SJCRH30 (cell line): ENCODE measurements around the gene SLPI. TPM values are rescaled to one million over a fixed set of nuclear protein-coding genes. Genes with fewer than 3 reads are reported as not detected.

Experiments used
- DNase-seq, 2 experiments: peaks; one replicate each; pipeline ENCODE4 v3.0.0-alpha.2; 2015 to 2020
- H3K27ac ChIP-seq: fragments of 250-450 bp; sonication (Bioruptor Pico); 2 replicates; pipeline ENCODE4 v1.5.1; 2020; ENCODE audit warnings: mild to moderate bottlenecking, moderate library complexity
- H3K27me3 ChIP-seq: fragments of 250-450 bp; sonication (Bioruptor Pico); 2 replicates; pipeline ENCODE4 v1.5.1; 2020; ENCODE audit warnings: mild to moderate bottlenecking, moderate library complexity
- H3K36me3 ChIP-seq: fragments of 250-450 bp; sonication (Bioruptor Pico); 2 replicates; pipeline ENCODE4 v1.5.1; 2020; ENCODE audit warnings: mild to moderate bottlenecking, moderate library complexity
- H3K4me1 ChIP-seq: fragments of 250-450 bp; sonication (Bioruptor Pico); 2 replicates; pipeline ENCODE4 v1.5.1; 2020; ENCODE audit warnings: mild to moderate bottlenecking, moderate library complexity
- H3K4me3 ChIP-seq: fragments of 250-450 bp; sonication (Bioruptor Pico); 2 replicates; pipeline ENCODE4 v1.5.1; 2020; ENCODE audit warnings: mild to moderate bottlenecking, moderate library complexity
- H3K9me3 ChIP-seq: fragments of 250-450 bp; sonication (Bioruptor Pico); replicated peaks from 2 replicates; pipeline ENCODE4 v1.5.1; 2020; ENCODE audit warnings: mild to moderate bottlenecking, moderate library complexity
- total RNA-seq: library from RNA; depleted of rRNA; stranded (reverse); fragments of >200 nt; shearing (Covaris generic); gene quantifications from 2 replicates; pipeline ENCODE4 v1.2.3, GENCODE V29; 2014

Gene SLPI
- total RNA-seq, 1 experiment from 2014 or later = not detected

DNA sequence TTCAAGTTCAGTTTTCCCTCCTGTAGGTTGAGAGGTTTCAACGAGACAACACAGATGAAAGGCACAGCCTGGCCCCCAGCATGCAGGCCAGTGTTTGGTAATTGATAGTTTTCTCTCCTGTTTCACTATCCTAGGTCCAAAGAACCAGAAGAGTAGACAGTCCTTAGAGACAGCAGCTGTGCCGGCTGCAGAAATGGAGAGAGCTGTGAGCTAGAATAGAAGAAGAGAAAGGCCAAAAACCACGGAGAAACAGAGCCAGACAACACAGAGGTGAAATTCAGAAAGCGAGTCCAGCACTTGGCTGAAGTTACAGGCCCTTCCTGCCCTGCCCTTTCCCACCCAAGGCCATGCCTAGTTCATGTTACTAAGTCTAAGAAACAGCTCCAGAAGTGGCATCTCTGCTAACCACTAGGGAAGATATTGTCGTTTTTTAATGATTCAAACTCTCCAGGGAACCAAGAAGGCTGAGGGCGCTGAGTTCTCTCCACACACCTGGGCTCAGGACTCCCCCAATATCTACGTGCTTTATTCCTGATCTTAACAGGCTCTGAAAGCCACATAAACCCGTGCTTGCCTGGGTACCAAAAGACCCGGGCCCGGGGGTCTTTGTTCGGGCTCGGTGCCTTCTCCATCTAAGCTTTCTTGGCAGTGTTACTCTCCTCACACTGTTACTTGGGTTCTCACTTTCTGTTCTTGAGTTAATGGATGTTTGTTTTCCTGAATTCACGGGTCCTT is 35.7 kb upstream of the SLPI start:
- Histone ChIP-seq H3K4me1 (no peaks in the 10 kb centered on the region; the same call in 1 of the 2 replicates), H3K9me3 (no peaks in the 10 kb centered on the region), H3K27ac (no peak overlapping the region), H3K27me3 (peaks cover 22% of the 10 kb centered on the region), H3K4me3 (no peak overlapping the region), H3K36me3 (no peaks in the 10 kb centered on the region)
- no peak for DNase-seq

DNA sequence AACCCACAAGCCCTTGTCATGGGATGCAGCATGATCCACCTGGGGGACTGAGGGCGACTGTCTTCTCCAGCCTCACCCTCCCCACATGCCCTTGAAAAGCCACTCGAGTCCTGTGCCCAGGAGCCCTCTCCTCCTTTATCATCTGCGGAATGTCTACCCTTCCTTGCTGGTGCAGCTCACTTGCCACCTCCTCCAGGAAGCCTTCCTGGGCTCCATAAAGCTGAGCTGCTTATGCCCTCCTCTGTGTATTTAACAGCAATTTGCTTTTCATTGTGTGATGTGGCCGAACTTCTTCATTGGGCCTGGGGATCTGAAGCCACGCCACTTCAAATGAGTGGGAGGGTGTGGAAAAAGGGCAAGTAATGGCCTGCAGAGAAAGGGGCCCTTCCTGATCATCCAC is 34.5 kb upstream of the SLPI start:
- H3K27me3 ChIP-seq = peaks cover 22% of the 10 kb centered on the region
- no peak for DNase-seq
- no peaks in the 10 kb centered on the region for H3K36me3 ChIP-seq
- H3K4me3 ChIP-seq = no peak overlapping the region
- no peak overlapping the region for H3K27ac ChIP-seq
- no peaks in the 10 kb centered on the region; the same call in 1 of the 2 replicates for H3K4me1 ChIP-seq
- H3K9me3 ChIP-seq = no peaks in the 10 kb centered on the region

DNA sequence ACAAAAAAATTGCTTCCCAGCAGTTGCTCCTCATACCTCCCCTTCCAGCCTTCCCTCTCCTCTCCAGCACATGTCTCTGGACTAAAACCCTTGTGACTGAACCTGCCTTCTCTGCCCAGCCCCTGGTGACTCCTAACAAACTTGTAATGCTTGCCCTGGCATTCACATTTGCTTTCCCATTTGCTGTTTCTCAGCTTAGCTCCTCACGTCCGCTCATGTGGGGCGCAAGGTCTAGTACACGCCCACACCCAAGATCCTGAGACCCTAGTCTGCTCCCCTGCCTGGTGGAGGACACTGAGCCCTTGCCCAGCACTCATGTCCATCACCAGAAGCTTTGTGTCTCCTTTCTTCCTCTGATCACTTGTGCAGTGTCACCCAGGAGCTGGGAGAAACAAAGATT is 34.0 kb upstream of the SLPI start:
- H3K4me1 ChIP-seq = no peaks in the 10 kb centered on the region; the same call in 1 of the 2 replicates
- no peak for DNase-seq
- H3K27ac ChIP-seq = no peak overlapping the region
- H3K36me3 ChIP-seq = no peaks in the 10 kb centered on the region
- no peaks in the 10 kb centered on the region for H3K9me3 ChIP-seq
- H3K4me3 ChIP-seq = no peak overlapping the region
- peaks cover 23% of the 10 kb centered on the region for H3K27me3 ChIP-seq

DNA sequence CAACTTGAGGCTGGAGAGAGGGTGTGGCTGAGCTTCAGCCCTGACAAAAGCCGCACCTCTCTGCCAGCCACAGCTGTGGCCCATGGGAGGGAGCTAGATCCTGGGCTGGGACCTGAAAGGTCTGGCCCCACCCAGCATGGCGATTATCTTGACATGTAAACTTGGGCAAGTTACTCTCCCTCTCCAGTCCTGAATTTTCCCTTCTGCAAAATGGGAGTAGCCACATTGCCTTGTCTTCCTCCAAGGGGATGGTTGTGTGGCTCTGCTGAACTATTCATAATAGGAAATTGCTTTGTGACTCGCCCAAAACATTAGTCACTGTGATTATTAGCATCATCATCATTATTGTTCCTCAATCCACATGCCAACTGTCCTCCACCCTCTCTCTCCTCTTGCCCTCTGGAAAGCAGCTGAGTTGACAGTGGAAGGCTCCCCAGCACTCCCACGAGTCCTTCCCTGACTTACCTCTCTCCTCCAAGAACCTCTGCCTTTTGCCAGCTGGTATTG is 29.2 kb upstream of the SLPI start:
- H3K36me3 ChIP-seq = no peaks in the 10 kb centered on the region
- no peak for DNase-seq
- peaks cover 22% of the 10 kb centered on the region for H3K27me3 ChIP-seq
- H3K27ac ChIP-seq = no peak overlapping the region
- no peak overlapping the region for H3K4me3 ChIP-seq
- no peaks in the 10 kb centered on the region for H3K9me3 ChIP-seq
- H3K4me1 ChIP-seq = no peaks in the 10 kb centered on the region

DNA sequence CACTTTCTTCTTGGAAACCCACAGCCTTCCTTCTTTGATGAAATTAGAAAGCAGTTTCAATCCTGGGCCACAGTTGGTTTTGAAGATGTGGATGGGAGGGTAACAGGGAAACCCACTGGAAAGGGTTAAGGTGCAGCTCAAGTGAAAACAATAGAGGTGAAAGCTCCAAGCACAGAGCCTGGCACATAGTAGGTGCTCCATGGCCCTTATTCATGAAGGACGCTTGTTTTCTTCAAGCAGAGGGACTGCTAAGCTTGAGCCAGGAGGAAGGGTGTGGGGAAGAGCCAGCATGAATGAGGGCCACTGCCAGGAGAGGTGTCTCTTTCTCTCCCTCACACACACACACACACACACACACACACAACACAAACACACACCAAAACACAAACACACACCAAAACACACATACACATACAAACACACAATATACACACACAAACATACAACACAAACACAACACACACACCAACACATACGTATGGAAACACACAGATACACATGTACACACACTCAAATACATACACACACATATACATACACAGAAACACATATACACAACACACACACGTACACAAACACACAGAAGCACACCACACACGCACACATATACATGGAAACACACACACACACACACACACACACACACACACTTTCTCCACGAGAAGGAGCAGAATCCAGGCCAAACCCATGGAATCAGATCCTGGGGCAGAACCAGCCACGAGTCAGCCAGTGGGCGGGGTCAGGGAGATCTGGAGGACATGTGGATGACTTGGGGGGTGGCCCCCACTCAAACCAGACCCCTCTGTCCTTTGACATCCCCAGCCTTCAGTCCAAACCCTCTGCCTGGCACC is 28.6 kb upstream of the SLPI start:
- Histone ChIP-seq H3K27ac (no peak overlapping the region), H3K27me3 (peaks cover 21% of the 10 kb centered on the region), H3K4me3 (no peak overlapping the region), H3K4me1 (no peaks in the 10 kb centered on the region), H3K9me3 (no peaks in the 10 kb centered on the region), H3K36me3 (no peaks in the 10 kb centered on the region)
- DNase-seq = no peak

DNA sequence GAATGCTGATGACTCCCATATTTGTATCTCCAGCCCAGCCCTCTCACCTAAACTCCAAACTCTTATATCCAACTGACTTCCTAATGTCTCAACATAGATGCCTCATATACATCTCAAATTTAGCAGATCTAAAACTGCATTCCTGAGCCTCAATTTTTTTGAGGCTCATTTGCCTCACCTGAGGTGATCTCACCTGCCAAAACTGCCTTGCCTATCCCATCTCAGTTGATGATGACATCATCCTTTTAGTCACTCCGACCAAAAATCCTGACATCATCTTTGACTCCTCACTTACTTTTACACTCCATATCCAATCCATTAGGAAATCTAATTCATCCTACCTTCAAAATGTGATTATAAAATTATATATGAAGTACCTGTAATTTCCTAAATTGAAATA is 25.6 kb upstream of the SLPI start:
- H3K27ac ChIP-seq = no peak overlapping the region
- H3K4me1 ChIP-seq = no peaks in the 10 kb centered on the region
- H3K9me3 ChIP-seq = no peaks in the 10 kb centered on the region
- H3K4me3 ChIP-seq = no peak overlapping the region
- no peaks in the 10 kb centered on the region for H3K36me3 ChIP-seq
- DNase-seq = no peak
- H3K27me3 ChIP-seq = peaks cover 12% of the 10 kb centered on the region

DNA sequence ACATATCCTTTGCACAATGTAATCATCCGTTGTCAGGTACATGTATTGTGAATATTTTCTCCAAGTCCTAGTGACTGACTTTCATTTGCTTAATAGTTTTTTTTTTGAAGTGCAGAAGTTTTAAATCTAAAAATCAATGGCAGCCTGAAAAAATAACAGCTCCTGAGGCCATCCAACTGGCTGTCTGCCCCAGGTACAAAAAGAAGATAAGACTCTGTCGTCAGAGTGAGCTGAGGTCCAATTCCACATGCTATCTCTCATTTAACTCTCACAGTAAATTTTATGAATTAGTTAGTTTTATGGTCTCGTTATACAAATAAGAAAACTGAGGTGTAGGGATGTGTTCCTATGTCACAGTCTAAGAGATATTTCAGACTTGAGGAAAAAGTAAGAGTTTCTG is 21.0 kb upstream of the SLPI start:
- Histone ChIP-seq H3K9me3 (0 out of 2 replicates have a peak, but pooled peaks cover 3% of the 10 kb centered on the region), H3K4me1 (no peaks in the 10 kb centered on the region), H3K27me3 (peaks cover 24% of the 10 kb centered on the region), H3K36me3 (no peaks in the 10 kb centered on the region), H3K27ac (no peak overlapping the region), H3K4me3 (no peak overlapping the region)
- no peak for DNase-seq

DNA sequence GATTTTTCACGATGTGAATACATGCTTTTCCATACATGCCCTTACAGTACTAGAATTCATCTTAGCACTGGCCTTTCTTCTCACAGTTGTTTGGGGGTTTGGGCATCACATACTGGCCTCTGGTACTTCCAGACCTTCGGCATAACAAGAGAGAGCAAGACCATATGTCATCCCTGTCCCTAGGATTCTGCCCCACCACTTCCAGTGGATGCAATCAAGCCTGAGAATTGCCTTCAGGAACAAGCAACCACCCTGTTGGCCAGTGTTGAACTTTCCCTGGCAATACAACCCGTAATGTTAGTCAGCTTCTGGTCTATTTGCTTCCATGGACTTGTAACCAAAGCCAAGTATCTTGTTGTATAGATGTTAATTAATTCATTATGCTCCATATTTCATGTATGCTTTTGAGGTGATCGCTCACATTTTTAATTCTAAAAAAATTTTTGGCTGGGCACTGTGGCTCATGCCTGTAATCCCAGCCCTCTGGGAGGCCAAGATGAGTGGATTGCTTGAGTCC is 15.4 kb upstream of the SLPI start:
- no peak overlapping the region for H3K27ac ChIP-seq
- 0 out of 2 replicates have a peak, but pooled peaks cover 3% of the 10 kb centered on the region for H3K9me3 ChIP-seq
- no peaks in the 10 kb centered on the region for H3K4me1 ChIP-seq
- no peaks in the 10 kb centered on the region for H3K36me3 ChIP-seq
- no peak for DNase-seq
- H3K4me3 ChIP-seq = no peak overlapping the region
- peaks cover 48% of the 10 kb centered on the region for H3K27me3 ChIP-seq

DNA sequence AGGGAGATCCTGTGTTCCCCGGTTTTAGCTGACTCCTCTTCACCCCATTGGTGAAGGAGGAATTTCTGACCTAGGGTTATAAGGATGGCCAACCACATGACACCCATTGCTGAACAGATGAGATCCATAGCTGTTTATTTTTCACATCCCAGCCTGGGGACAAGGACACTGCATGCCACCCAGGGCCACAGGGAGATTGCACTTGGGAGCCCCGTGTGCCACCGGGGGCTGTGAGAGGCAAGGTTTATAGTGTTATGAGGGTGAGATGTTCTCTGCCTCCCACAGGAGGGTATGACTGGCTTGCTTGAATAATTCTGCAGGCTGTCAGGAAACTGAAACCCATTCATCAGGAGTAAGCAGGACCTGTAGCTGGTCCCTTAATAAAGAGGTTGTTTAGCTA is 14.7 kb upstream of the SLPI start:
- Histone ChIP-seq H3K36me3 (no peaks in the 10 kb centered on the region), H3K4me1 (no peaks in the 10 kb centered on the region), H3K4me3 (no peak overlapping the region), H3K27ac (no peak overlapping the region), H3K27me3 (peaks cover 41% of the 10 kb centered on the region), H3K9me3 (0 out of 2 replicates have a peak, but pooled peaks cover 2% of the 10 kb centered on the region)
- no peak for DNase-seq

DNA sequence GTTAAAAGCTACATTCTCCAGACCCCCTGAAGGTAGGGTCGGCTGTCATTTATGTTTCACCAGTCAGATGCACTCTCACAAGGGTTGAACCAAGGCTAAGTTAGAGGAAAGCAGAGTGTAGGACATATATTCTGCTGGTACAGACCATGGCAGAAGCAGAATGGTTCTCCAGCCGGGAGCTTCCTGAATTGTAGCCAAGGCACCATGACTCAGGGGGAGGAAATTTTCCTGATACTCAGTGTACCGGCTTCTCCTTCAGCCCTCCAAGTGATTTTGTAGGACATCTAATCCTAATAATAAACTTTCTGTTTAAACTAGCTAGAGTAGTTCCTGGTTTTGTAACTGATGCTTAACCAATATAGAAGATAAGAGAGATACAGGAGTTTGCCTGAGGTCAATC is 14.2 kb upstream of the SLPI start:
- no peak for DNase-seq
- no peak overlapping the region for H3K27ac ChIP-seq
- H3K4me1 ChIP-seq = no peaks in the 10 kb centered on the region
- peaks cover 40% of the 10 kb centered on the region for H3K27me3 ChIP-seq
- no peaks in the 10 kb centered on the region for H3K36me3 ChIP-seq
- no peaks in the 10 kb centered on the region for H3K9me3 ChIP-seq
- H3K4me3 ChIP-seq = no peak overlapping the region

DNA sequence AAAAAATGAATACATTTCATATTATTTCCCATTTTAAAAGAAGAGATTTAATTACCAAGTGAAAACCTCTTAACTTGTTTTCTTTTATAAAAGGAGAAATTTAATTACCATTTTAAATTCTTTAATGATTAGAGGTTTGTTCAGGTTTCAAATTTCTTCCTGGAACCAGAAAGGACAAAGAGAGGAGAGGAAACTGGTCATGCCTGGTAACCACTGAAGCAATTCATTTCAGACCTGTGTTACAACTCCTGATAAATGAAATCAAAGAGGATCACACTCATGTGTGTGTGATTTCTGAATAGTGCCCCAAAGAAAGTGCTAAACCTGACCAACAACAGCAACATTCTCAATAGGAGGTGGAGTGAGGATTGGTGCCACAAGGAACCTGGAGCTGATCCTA is 12.6 kb upstream of the SLPI start:
- Histone ChIP-seq H3K9me3 (peaks cover 4% of the 10 kb centered on the region; the same call in 1 of the 2 replicates), H3K4me1 (no peaks in the 10 kb centered on the region), H3K27me3 (peaks cover 49% of the 10 kb centered on the region), H3K4me3 (no peak overlapping the region), H3K27ac (no peak overlapping the region), H3K36me3 (no peaks in the 10 kb centered on the region)
- DNase-seq = no peak

DNA sequence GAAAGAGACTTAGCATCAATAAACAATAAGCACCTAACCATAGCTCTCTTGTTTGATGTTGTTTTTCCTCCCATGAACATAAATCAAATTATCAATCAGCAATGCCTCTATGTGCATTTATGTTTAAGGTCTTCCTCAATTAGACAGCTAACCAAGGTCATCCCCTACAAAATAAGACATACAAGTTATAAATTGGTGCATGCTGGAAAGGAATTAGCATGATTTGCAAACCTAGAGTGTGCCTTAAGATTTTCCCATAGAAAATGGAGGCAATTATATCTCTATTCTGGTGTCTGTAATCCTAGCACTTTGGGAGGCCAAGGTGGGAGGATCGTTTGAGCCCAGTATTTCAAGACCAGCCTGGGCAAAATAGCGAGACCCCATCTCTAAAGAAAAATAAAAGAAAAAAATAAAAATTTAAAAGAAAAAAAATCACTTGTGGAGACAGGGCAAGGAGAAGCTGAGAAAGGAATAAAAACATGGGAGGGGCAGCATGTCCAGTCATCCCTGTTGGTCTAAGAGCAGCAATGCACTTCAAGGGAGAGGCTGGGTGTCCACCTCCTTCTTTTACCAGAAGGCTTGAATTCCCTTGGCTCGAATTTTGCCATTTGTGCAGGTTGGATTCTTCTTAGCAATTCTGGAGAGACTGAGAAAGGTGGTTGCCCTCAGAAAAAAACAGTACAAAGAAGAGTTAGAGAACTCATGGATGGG is 9.3 kb upstream of the SLPI start:
- no peak for DNase-seq
- Histone ChIP-seq H3K4me1 (no peaks in the 10 kb centered on the region), H3K4me3 (no peak overlapping the region), H3K27me3 (peaks cover 36% of the 10 kb centered on the region), H3K36me3 (no peaks in the 10 kb centered on the region), H3K9me3 (peaks cover 4% of the 10 kb centered on the region; the same call in 1 of the 2 replicates), H3K27ac (no peak overlapping the region)

DNA sequence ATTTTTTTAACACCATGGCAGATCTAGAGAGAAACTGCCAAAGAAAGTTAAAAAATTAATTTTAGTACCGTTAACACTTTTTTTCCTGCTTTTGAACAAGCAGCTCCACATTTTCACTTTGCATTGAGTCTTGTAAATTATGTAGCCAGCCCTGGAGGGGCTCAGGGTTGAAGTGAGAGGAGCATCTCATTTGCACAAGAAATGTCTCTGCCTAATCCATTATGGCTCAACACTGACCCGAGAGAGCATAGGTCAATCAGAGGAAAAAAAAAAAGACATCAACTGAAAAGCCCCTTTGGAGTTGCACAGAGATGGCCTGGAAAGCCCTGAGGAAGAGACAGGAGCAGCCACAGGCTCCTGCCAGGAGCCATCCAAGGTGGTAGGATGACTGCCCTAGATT is 4.3 kb upstream of the SLPI start:
- H3K27ac ChIP-seq = no peak overlapping the region
- H3K27me3 ChIP-seq = peaks cover 30% of the 10 kb centered on the region
- H3K4me1 ChIP-seq = no peaks in the 10 kb centered on the region
- no peak overlapping the region for H3K4me3 ChIP-seq
- DNase-seq = no peak
- no peaks in the 10 kb centered on the region for H3K36me3 ChIP-seq
- H3K9me3 ChIP-seq = peaks cover 4% of the 10 kb centered on the region; the same call in 1 of the 2 replicates

DNA sequence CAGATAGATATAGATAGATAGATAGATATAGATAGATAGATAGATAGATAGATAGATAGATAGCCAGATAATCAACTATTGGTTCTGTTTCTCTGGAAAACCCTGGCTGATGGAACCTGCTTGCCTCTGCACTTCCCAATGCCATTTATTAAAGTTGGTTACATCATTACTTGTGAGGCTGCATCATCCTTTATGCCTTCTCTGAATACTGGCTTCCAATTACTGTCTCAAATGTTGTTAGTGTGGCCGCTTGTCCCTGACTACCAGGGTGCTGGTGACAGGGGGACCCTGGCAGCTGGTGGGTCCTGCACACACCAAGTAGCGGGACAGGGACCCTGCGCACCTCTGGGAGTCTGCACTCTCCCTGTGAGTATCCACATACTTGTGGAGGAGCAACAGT is 3.9 kb upstream of the SLPI start:
- peaks cover 4% of the 10 kb centered on the region; the same call in 1 of the 2 replicates for H3K9me3 ChIP-seq
- peaks cover 26% of the 10 kb centered on the region for H3K27me3 ChIP-seq
- no peak for DNase-seq
- no peaks in the 10 kb centered on the region for H3K36me3 ChIP-seq
- no peak overlapping the region for H3K27ac ChIP-seq
- H3K4me3 ChIP-seq = no peak overlapping the region
- H3K4me1 ChIP-seq = no peaks in the 10 kb centered on the region
